OCI-LY3 (cell line): ENCODE data around the gene FAM13B.

ENCODE experiments used
- H2AFZ ChIP-seq: fragments of 200-600, 300-600 bp; shearing (Covaris generic); 2 replicates; pipeline ENCODE4 v1.6.0; 2014; ENCODE audit warnings: antibody characterized with exemption, low read depth, low read length
- H3K27ac ChIP-seq: fragments of 200-600, 300-600 bp; sonication (generic); 2 replicates; pipeline ENCODE4 v1.5.1; 2014; ENCODE audit warnings: mild to moderate bottlenecking, low read length, moderate library complexity, mixed read lengths
- H3K27me3 ChIP-seq: fragments of 200-600, 300-600 bp; sonication (generic); 2 replicates; pipeline ENCODE4 v1.6.1; 2014; ENCODE audit warnings: low read depth, low read length, mixed read lengths
- H3K36me3 ChIP-seq: fragments of 200-600, 300-600 bp; sonication (generic); replicated peaks from 2 replicates; pipeline ENCODE3; 2014; ENCODE audit warnings: low read depth, low read length, mixed read lengths
- H3K4me1 ChIP-seq: fragments of 300-600, 200-600 bp; sonication (generic); 2 replicates; pipeline ENCODE4 v1.6.1; 2014; ENCODE audit warnings: low read length, mixed read lengths
- H3K4me2 ChIP-seq: fragments of 200-600, 300-600 bp; sonication (generic); 2 replicates; pipeline ENCODE4 v1.6.1; 2014; ENCODE audit warnings: low read length, mixed read lengths
- H3K4me3 ChIP-seq: fragments of 300-600, 200-600 bp; sonication (generic); 2 replicates; pipeline ENCODE4 v1.5.1; 2014; ENCODE audit warnings: antibody characterized with exemption, mild to moderate bottlenecking, low read length, moderate library complexity
- H3K79me2 ChIP-seq: fragments of 300-600, 200-600 bp; shearing (Covaris generic); 2 replicates; pipeline ENCODE4 v1.6.1; 2014; ENCODE audit warnings: mild to moderate bottlenecking, low read length, mixed read lengths
- H3K9ac ChIP-seq: fragments of 300-600, 200-600 bp; shearing (Covaris generic); 2 replicates; pipeline ENCODE4 v1.6.0; 2014; ENCODE audit warnings: mild to moderate bottlenecking, low read length, moderate library complexity
- H3K9me3 ChIP-seq: fragments of 200-600, 300-600 bp; shearing (Covaris generic); 2 replicates; pipeline ENCODE4 v1.6.1; 2014; ENCODE audit warnings: low read length, mixed read lengths; ENCODE audit not compliant: insufficient read depth
- H4K20me1 ChIP-seq: fragments of 200-600, 300-600 bp; sonication (generic); 2 replicates; pipeline ENCODE4 v1.6.1; 2016; ENCODE audit warnings: low read length, mixed read lengths; ENCODE audit not compliant: insufficient read depth
- EZH2phosphoT487 ChIP-seq: fragments of 200-600 bp; shearing (Covaris generic); IDR thresholded peaks from 2 replicates; pipeline ENCODE4 v1.6.1; 2018; ENCODE audit warnings: antibody characterized with exemption, mixed run types, low read depth
- TF ChIP-seq, protein P1 (sequence below): fragments of 200-600, 300-600 bp; sonication (generic); IDR thresholded peaks from 2 replicates; pipeline ENCODE4 v1.5.1; 2014; ENCODE audit warnings: antibody characterized with exemption, low read length, low read depth

The FAM13B gene

DNA sequence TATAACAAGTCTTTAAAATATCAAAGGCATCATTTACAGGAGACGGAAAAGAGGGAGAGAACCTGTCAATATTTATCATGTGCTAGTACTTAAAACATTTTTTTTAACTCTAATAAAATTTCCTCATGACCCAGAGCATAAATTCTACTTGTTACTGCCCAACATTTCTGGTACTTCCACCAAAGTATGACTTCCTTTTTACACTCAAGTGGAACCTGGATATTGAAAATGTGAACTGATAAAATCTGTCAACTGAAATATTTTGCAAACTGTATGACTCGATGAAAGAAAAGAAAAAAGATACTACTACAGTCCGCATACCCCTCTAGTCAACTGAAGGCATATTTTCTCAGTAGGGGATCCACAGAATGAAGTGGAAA lies 37.1 kb downstream of the FAM13B start:
- peaks cover 36% of the 10 kb centered on the region for H3K36me3 ChIP-seq
- no peak overlapping the region for H3K9ac ChIP-seq
- peaks cover 15% of the 10 kb centered on the region for H3K4me1 ChIP-seq
- 0 out of 2 replicates have a peak, but pooled peaks cover 4% of the 10 kb centered on the region for H3K79me2 ChIP-seq
- peaks cover 11% of the 10 kb centered on the region; the same call in 1 of the 2 replicates for H3K9me3 ChIP-seq
- H3K4me3 ChIP-seq, result no peak overlapping the region
- TF ChIP-seq EZH2phosphoT487, result no peak
- no peak overlapping the region for H3K4me2 ChIP-seq
- H4K20me1 ChIP-seq, result peaks cover 5% of the 10 kb centered on the region; the same call in 1 of the 2 replicates
- no peaks in the 10 kb centered on the region for H3K27me3 ChIP-seq
- no peak overlapping the region for H2AFZ ChIP-seq
- H3K27ac ChIP-seq, result no peak overlapping the region

DNA sequence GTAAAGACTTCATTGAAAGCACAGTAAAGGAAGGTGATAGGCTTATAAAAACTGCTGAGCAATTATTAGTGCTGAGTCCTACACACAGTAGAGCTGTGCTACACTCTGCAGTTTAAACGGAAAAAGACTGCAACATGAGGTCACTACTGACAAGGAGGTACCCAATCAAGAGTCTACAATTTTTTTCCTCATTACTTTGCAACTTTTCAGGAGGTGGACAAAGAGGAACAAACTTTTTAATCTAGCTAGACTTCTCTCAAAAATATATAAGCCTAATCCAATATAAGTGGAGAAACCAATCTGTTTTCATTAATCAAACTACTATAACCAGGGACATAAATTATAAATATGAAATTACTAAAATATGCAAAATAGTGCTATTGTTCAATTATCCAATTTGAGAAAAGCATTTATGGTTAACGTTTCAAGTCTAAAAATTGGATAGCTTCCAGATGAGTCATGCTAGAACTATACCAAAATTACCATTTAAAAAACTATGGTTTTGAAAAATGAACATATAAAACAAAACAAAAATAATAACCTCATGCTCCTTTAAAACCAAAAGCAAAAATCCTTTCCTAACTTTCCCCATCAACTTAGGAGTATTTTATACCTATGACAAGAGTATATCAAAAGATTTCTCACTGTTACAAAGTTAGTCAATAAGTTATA lies 37.7 kb downstream of the FAM13B start:
- H3K4me1 ChIP-seq, result peaks cover 15% of the 10 kb centered on the region
- peaks cover 11% of the 10 kb centered on the region; the same call in 1 of the 2 replicates for H3K9me3 ChIP-seq
- TF ChIP-seq, protein P1, sequence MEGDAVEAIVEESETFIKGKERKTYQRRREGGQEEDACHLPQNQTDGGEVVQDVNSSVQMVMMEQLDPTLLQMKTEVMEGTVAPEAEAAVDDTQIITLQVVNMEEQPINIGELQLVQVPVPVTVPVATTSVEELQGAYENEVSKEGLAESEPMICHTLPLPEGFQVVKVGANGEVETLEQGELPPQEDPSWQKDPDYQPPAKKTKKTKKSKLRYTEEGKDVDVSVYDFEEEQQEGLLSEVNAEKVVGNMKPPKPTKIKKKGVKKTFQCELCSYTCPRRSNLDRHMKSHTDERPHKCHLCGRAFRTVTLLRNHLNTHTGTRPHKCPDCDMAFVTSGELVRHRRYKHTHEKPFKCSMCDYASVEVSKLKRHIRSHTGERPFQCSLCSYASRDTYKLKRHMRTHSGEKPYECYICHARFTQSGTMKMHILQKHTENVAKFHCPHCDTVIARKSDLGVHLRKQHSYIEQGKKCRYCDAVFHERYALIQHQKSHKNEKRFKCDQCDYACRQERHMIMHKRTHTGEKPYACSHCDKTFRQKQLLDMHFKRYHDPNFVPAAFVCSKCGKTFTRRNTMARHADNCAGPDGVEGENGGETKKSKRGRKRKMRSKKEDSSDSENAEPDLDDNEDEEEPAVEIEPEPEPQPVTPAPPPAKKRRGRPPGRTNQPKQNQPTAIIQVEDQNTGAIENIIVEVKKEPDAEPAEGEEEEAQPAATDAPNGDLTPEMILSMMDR, result no peak
- TF ChIP-seq EZH2phosphoT487, result no peak
- no peak overlapping the region for H2AFZ ChIP-seq
- no peak overlapping the region for H3K4me2 ChIP-seq
- H3K9ac ChIP-seq, result no peak overlapping the region
- H3K27ac ChIP-seq, result no peak overlapping the region
- no peak overlapping the region for H3K4me3 ChIP-seq
- H3K36me3 ChIP-seq, result peaks cover 31% of the 10 kb centered on the region
- H4K20me1 ChIP-seq, result peaks cover 5% of the 10 kb centered on the region; the same call in 1 of the 2 replicates
- 0 out of 2 replicates have a peak, but pooled peaks cover 4% of the 10 kb centered on the region for H3K79me2 ChIP-seq
- no peaks in the 10 kb centered on the region for H3K27me3 ChIP-seq

DNA sequence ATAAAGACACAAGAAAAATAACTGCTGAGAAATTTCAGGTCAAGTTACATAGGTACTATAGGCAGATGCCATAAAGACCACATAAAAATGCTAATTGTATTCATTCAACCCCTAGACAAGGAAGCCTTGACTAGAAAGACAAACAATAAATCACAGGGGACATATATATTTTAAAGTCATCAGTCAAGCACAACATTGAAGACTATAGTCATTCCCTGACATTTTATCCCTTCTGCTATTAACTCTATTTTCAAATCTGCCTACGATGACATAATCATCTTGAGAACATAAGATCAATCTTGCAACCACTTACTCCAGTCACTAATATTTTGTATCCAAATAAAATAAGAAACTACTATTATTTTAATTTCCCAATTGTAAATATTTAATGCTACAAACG lies 38.3 kb downstream of the FAM13B start:
- Histone ChIP-seq H3K9ac (no peak overlapping the region), H4K20me1 (peaks cover 5% of the 10 kb centered on the region; the same call in 1 of the 2 replicates), H3K4me3 (no peak overlapping the region), H3K9me3 (peaks cover 11% of the 10 kb centered on the region; the same call in 1 of the 2 replicates), H3K27ac (no peak overlapping the region), H3K4me2 (no peak overlapping the region), H3K79me2 (0 out of 2 replicates have a peak, but pooled peaks cover 4% of the 10 kb centered on the region), H3K27me3 (no peaks in the 10 kb centered on the region), H3K36me3 (peaks cover 24% of the 10 kb centered on the region), H2AFZ (no peak overlapping the region), H3K4me1 (peaks cover 15% of the 10 kb centered on the region)
- TF ChIP-seq EZH2phosphoT487, result no peak
- TF ChIP-seq, protein P1, result no peak

DNA sequence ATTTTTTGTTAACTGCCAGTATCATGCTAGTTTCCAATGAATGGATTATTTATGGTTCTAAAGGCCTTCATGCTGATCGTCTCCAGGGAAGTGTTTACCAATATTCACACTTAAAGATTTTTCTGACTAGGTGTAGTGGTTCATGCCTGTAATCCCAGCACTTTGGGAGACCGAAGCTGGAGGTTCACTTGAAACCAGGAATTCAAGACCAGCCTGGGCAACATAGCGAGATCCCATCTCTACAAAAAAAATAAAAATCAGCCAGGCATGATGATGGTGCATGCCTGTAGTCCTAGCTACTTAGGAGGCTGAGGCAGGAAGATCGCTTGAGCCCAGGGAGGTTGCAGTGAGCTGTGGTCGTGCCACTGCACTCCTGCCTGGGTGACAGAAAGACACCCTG lies 43.5 kb downstream of the FAM13B start:
- no peak for TF ChIP-seq EZH2phosphoT487
- TF ChIP-seq, protein P1, result no peak
- Histone ChIP-seq H3K4me3 (no peak overlapping the region), H3K4me2 (no peak overlapping the region), H2AFZ (no peak overlapping the region), H3K9ac (no peak overlapping the region), H3K27ac (no peak overlapping the region), H3K27me3 (no peaks in the 10 kb centered on the region), H3K4me1 (no peaks in the 10 kb centered on the region), H3K79me2 (no peaks in the 10 kb centered on the region), H3K36me3 (no peaks in the 10 kb centered on the region), H4K20me1 (peaks cover 5% of the 10 kb centered on the region; the same call in 1 of the 2 replicates), H3K9me3 (no peaks in the 10 kb centered on the region)
